Upper lobe of right lung (tissue), 1 donor: Measurements from ENCODE around the gene FAM241A. TPM values are rescaled to one million over a fixed set of nuclear protein-coding genes. Genes with fewer than 3 reads are reported as not detected.

Experiments used
- ATAC-seq: fragments of 200-7000 bp; cut with Tn5 transposase; one replicate; pipeline ENCODE4 v1.9.1; 2020; ENCODE audit warnings: mild to moderate bottlenecking, moderate library complexity
- DNase-seq: peaks from one replicate; pipeline ENCODE4 v3.0.0-alpha.2; 2020
- H3K27ac ChIP-seq: fragments of 200-600 bp; one replicate; pipeline ENCODE4 v1.8.0; 2022
- H3K27me3 ChIP-seq: fragments of 200-600 bp; one replicate; pipeline ENCODE4 v1.8.0; 2022; ENCODE audit warnings: mild to moderate bottlenecking
- H3K36me3 ChIP-seq: fragments of 200-600 bp; one replicate; pipeline ENCODE4 v1.8.0; 2022
- H3K4me1 ChIP-seq: fragments of 200-600 bp; one replicate; pipeline ENCODE4 v1.8.0; 2022
- H3K4me3 ChIP-seq: fragments of 200-600 bp; one replicate; pipeline ENCODE4 v1.8.0; 2022; ENCODE audit warnings: mild to moderate bottlenecking
- H3K9me3 ChIP-seq: fragments of 200-600 bp; one replicate; pipeline ENCODE4 v1.8.0; 2022
- intact Hi-C: fragments of 100-400 bp; cut with DNase I; formaldehyde crosslinking; loops from one replicate; pipeline ENCODE4 v1.11.0; 2022
- total RNA-seq: library from RNA; stranded (reverse); fragmentation: NEBNext Ultra II Directional; extraction: Animal tissue kit (Norgen Biotek cat#: 25700); gene quantifications from one replicate; pipeline ENCODE4 v1.2.1, GENCODE V29; 2021
- TF ChIP-seq, protein P1 (sequence below): fragments of 200-600 bp; IDR thresholded peaks from one replicate; pipeline ENCODE4 v1.8.0; 2022; ENCODE audit warnings: antibody characterized with exemption
- donor health status: DM: no; HTN: yes; CAD: no; lungs with severe emphysema.

Gene FAM241A
- total RNA-seq, 1 donor from 2014 or later: 6.3 TPM

GRCh38 chr4:112238833-112239232, 93.6 kb downstream of the FAM241A start:
- Histone ChIP-seq H3K36me3 (no peaks in the 10 kb centered on the region), H3K9me3 (no peaks in the 10 kb centered on the region), H3K27me3 (no peaks in the 10 kb centered on the region), H3K4me3 (no peak overlapping the region), H3K27ac (no peak overlapping the region), H3K4me1 (peaks cover 3% of the 10 kb centered on the region)
- intact Hi-C loops: loop anchor here (10.0 kb wide), 1 partner anchor 134 kb away; no protein-coding TSS in a partner anchor
- no peak for DNase-seq
- no peak for ATAC-seq
- TF ChIP-seq, protein P1, sequence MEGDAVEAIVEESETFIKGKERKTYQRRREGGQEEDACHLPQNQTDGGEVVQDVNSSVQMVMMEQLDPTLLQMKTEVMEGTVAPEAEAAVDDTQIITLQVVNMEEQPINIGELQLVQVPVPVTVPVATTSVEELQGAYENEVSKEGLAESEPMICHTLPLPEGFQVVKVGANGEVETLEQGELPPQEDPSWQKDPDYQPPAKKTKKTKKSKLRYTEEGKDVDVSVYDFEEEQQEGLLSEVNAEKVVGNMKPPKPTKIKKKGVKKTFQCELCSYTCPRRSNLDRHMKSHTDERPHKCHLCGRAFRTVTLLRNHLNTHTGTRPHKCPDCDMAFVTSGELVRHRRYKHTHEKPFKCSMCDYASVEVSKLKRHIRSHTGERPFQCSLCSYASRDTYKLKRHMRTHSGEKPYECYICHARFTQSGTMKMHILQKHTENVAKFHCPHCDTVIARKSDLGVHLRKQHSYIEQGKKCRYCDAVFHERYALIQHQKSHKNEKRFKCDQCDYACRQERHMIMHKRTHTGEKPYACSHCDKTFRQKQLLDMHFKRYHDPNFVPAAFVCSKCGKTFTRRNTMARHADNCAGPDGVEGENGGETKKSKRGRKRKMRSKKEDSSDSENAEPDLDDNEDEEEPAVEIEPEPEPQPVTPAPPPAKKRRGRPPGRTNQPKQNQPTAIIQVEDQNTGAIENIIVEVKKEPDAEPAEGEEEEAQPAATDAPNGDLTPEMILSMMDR: no peak

Other genes starting within 250 kb of the FAM241A start
- gene AP1AR, start 86.3 kb downstream of the FAM241A start, total RNA-seq: 16.6 TPM
- 10.6 TPM for gene TIFA, start 140.4 kb downstream of the FAM241A start, total RNA-seq
- gene ALPK1, start 151.9 kb downstream of the FAM241A start, total RNA-seq: 34.3 TPM